ENCODE data around the gene MFSD8.

Gene MFSD8

DNA sequence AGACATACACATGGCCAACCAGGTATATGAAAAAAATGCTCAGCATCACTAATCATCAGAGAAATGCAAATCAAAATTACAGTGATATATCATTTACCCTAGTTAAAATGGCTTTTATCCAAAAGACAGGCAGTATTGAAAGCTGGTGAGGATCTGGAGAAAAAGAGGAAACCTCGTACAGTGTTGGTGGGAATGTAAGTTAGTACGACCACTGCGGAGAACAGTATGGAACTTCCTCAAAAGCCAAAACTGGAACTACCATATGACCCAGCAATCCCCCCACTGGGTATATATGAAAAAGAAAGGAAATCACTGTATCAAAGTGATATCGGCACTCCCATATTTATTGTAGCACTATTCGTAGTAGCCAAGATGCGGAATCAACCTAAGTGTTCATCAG, 23.7 kb upstream of the MFSD8 start:
- H3K27me3 ChIP-seq (replicated peaks; ENCODE audit: insufficient read depth, low read length), result no peaks in the 10 kb centered on the region
- no peaks in the 10 kb centered on the region for H4K20me1 ChIP-seq (ENCODE audit: insufficient read depth, low read length)
- no peaks in the 10 kb centered on the region for H3K9me2 ChIP-seq (replicated peaks; ENCODE audit: insufficient read depth, low read length)
- no peaks in the 10 kb centered on the region for H3K4me1 ChIP-seq (ENCODE audit: low read length)
- H3K36me3 ChIP-seq (replicated peaks; ENCODE audit: insufficient read depth, low read length), result 0 out of 2 replicates have a peak, but pooled peaks cover 2% of the 10 kb centered on the region
- no peak for DNase-seq
- no peak overlapping the region for H2AFZ ChIP-seq (ENCODE audit: low read length)
- H3K4me3 ChIP-seq (ENCODE audit: low read length), result no peak overlapping the region
- no peaks in the 10 kb centered on the region for H3K9me3 ChIP-seq (replicated peaks; ENCODE audit: insufficient read depth, low read length)
- no peak overlapping the region for H3K9ac ChIP-seq (ENCODE audit: low read length)
- no peaks in the 10 kb centered on the region for H3K79me2 ChIP-seq (ENCODE audit: low read length)
- H3K4me2 ChIP-seq (ENCODE audit: low read depth, low read length), result no peak overlapping the region
- no peaks in the 10 kb centered on the region for H3F3A ChIP-seq (ENCODE audit: insufficient read depth, low read length)
- H3K27ac ChIP-seq (ENCODE audit: low read length), result no peak overlapping the region
- no peak for TF ChIP-seq EZH2phosphoT487 (IDR thresholded peaks at IDR 0.05; ENCODE audit: low read length)
- TF ChIP-seq EZH2 (optimal IDR thresholded peaks at IDR 0.05; ENCODE audit: low read depth, low read length), result no peak
- TF ChIP-seq, protein P1, sequence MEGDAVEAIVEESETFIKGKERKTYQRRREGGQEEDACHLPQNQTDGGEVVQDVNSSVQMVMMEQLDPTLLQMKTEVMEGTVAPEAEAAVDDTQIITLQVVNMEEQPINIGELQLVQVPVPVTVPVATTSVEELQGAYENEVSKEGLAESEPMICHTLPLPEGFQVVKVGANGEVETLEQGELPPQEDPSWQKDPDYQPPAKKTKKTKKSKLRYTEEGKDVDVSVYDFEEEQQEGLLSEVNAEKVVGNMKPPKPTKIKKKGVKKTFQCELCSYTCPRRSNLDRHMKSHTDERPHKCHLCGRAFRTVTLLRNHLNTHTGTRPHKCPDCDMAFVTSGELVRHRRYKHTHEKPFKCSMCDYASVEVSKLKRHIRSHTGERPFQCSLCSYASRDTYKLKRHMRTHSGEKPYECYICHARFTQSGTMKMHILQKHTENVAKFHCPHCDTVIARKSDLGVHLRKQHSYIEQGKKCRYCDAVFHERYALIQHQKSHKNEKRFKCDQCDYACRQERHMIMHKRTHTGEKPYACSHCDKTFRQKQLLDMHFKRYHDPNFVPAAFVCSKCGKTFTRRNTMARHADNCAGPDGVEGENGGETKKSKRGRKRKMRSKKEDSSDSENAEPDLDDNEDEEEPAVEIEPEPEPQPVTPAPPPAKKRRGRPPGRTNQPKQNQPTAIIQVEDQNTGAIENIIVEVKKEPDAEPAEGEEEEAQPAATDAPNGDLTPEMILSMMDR (IDR thresholded peaks at IDR 0.05; ENCODE audit: low read length), result no peak

DNA sequence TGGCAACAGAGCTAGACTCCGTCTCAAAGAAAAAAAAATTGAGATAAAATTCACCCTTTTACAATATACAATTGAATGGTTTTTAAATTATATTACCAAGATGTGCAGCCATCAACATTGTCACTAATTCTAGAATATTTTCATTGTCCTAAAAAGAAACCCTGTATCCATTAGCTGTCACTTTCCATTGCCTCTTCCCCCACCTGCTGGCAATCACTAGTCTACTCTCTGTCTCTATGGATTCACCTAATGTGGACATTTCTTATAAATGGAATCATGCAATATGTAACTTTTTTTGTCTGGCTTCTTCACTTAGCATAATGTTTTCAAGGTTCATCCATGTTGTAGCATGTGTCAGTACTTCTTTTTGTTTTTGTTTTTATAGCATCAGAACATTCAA, 21.0 kb upstream of the MFSD8 start:
- H3K9me3 ChIP-seq (replicated peaks; ENCODE audit: insufficient read depth, low read length), result no peaks in the 10 kb centered on the region
- no peaks in the 10 kb centered on the region for H3K9me2 ChIP-seq (replicated peaks; ENCODE audit: insufficient read depth, low read length)
- no peak for DNase-seq
- no peaks in the 10 kb centered on the region for H3K4me1 ChIP-seq (ENCODE audit: low read length)
- no peak overlapping the region for H3K4me2 ChIP-seq (ENCODE audit: low read depth, low read length)
- no peaks in the 10 kb centered on the region for H3K79me2 ChIP-seq (ENCODE audit: low read length)
- H4K20me1 ChIP-seq (ENCODE audit: insufficient read depth, low read length), result no peaks in the 10 kb centered on the region
- no peak overlapping the region for H3K9ac ChIP-seq (ENCODE audit: low read length)
- no peaks in the 10 kb centered on the region for H3K27me3 ChIP-seq (replicated peaks; ENCODE audit: insufficient read depth, low read length)
- H3K36me3 ChIP-seq (replicated peaks; ENCODE audit: insufficient read depth, low read length), result 0 out of 2 replicates have a peak, but pooled peaks cover 2% of the 10 kb centered on the region
- no peak overlapping the region for H3K27ac ChIP-seq (ENCODE audit: low read length)
- H2AFZ ChIP-seq (ENCODE audit: low read length), result no peak overlapping the region
- no peaks in the 10 kb centered on the region for H3F3A ChIP-seq (ENCODE audit: insufficient read depth, low read length)
- TF ChIP-seq, protein P1 (IDR thresholded peaks at IDR 0.05; ENCODE audit: low read length), result no peak
- TF ChIP-seq EZH2 (optimal IDR thresholded peaks at IDR 0.05; ENCODE audit: low read depth, low read length) (no peak), EZH2phosphoT487 (IDR thresholded peaks at IDR 0.05; ENCODE audit: low read length) (no peak)
- no peak overlapping the region for H3K4me3 ChIP-seq (ENCODE audit: low read length)

DNA sequence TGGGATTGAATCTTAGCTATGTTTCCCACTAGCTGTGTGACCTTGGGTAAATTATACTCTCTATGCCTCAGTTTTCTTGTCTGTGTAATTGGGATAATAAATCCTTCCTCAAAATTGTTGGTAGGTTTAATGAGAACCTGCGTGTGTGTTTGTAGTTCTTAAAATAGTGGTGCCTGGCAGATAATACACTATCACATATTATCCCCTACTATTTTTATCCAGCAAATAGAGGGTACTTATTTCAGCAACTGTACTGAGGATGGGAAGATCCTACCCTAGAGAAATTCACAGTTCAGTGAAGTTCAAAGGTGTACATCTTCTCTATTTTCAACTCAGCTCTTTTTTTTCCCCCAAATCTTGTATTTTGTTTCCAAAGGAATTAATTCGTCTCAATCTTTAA, 17.5 kb upstream of the MFSD8 start:
- DNase-seq, result no peak
- TF ChIP-seq EZH2 (optimal IDR thresholded peaks at IDR 0.05; ENCODE audit: low read depth, low read length) (no peak), EZH2phosphoT487 (IDR thresholded peaks at IDR 0.05; ENCODE audit: low read length) (no peak)
- TF ChIP-seq, protein P1 (IDR thresholded peaks at IDR 0.05; ENCODE audit: low read length), result no peak
- Histone ChIP-seq H3K9me3 (replicated peaks; ENCODE audit: insufficient read depth, low read length) (no peaks in the 10 kb centered on the region), H3K36me3 (replicated peaks; ENCODE audit: insufficient read depth, low read length) (0 out of 2 replicates have a peak, but pooled peaks cover 2% of the 10 kb centered on the region), H2AFZ (ENCODE audit: low read length) (no peak overlapping the region), H4K20me1 (ENCODE audit: insufficient read depth, low read length) (no peaks in the 10 kb centered on the region), H3K4me3 (ENCODE audit: low read length) (no peak overlapping the region), H3F3A (ENCODE audit: insufficient read depth, low read length) (no peaks in the 10 kb centered on the region; the same call in 1 of the 2 replicates), H3K4me1 (ENCODE audit: low read length) (no peaks in the 10 kb centered on the region), H3K79me2 (ENCODE audit: low read length) (no peaks in the 10 kb centered on the region), H3K9ac (ENCODE audit: low read length) (no peak overlapping the region), H3K27ac (ENCODE audit: low read length) (no peak overlapping the region), H3K27me3 (replicated peaks; ENCODE audit: insufficient read depth, low read length) (no peaks in the 10 kb centered on the region), H3K4me2 (ENCODE audit: low read depth, low read length) (no peak overlapping the region), H3K9me2 (replicated peaks; ENCODE audit: insufficient read depth, low read length) (no peaks in the 10 kb centered on the region)
